Measurements from ENCODE around the gene BANF1. TPM values are rescaled to one million over a fixed set of nuclear protein-coding genes. Genes with fewer than 3 reads are reported as not detected.

Gene BANF1
- total RNA-seq, result 272 and 281 TPM in 2 replicates

GRCh38 chr11:66001942-66002647 lies at the start of gene BANF1, which contains the start of gene EIF1AD:
BANF1 (plus strand) TSS chr11:66002503; CDS start chr11:66003251, 748 bp downstream.
EIF1AD (minus strand) TSS chr11:66002157; CDS start chr11:66000389, 1,768 bp downstream.
- Mint-ChIP-seq H3K27me3 (ENCODE audit: low read depth) (no peaks in the 10 kb centered on the region), H3K4me1 (ENCODE audit: low read depth) (peaks cover 20% of the 10 kb centered on the region), H3K4me3 (ENCODE audit: low read depth) (peak within 1 kb of the TSS; percentile 98), H3K9me3 (no peaks in the 10 kb centered on the region), H3K36me3 (ENCODE audit: low read depth) (peaks cover 82% of the 10 kb centered on the region), H3K27ac (peak within 1 kb of the TSS; percentile 99)
- intact Hi-C loops (cut with micrococcal nuclease), result loop anchor here (1.0 to 5.0 kb wide), 5 partner anchors 13 to 290 kb away; partner anchors contain the start of genes KAT5, SART1 and SF3B2
- DNase-seq (ENCODE audit: low spot score), result peak; percentile 96

- DNase-seq (ENCODE audit: low spot score), result no peak
- H3K36me3 Mint-ChIP-seq (ENCODE audit: low read depth), result no peaks in the 10 kb centered on the region
- H3K4me3 Mint-ChIP-seq (ENCODE audit: low read depth), result no peak overlapping the region
- no peak overlapping the region for H3K27ac Mint-ChIP-seq
- H3K27me3 Mint-ChIP-seq (ENCODE audit: low read depth), result peaks cover 3% of the 10 kb centered on the region
- no peaks in the 10 kb centered on the region for H3K9me3 Mint-ChIP-seq
- intact Hi-C loops (cut with micrococcal nuclease), result no loop called here
- H3K4me1 Mint-ChIP-seq (ENCODE audit: low read depth), result peaks cover 13% of the 10 kb centered on the region
Observed at GRCh38 chr11:65953471-65953870, 48.8 kb upstream of the BANF1 start.

GRCh38 chr11:65954771-65955170 lies 47.5 kb upstream of the BANF1 start:
- intact Hi-C loops (cut with micrococcal nuclease), result no loop called here
- DNase-seq (ENCODE audit: low spot score), result no peak
- Mint-ChIP-seq H3K27ac (no peak overlapping the region), H3K4me3 (ENCODE audit: low read depth) (no peak overlapping the region), H3K9me3 (no peaks in the 10 kb centered on the region), H3K4me1 (ENCODE audit: low read depth) (peaks cover 13% of the 10 kb centered on the region), H3K27me3 (ENCODE audit: low read depth) (peaks cover 3% of the 10 kb centered on the region), H3K36me3 (ENCODE audit: low read depth) (no peaks in the 10 kb centered on the region)

- Mint-ChIP-seq H3K4me1 (ENCODE audit: low read depth) (peaks cover 29% of the 10 kb centered on the region), H3K36me3 (ENCODE audit: low read depth) (peaks cover 15% of the 10 kb centered on the region), H3K4me3 (ENCODE audit: low read depth) (no peak overlapping the region), H3K27ac (no peak overlapping the region), H3K9me3 (no peaks in the 10 kb centered on the region), H3K27me3 (ENCODE audit: low read depth) (no peaks in the 10 kb centered on the region)
- no peak for DNase-seq (ENCODE audit: low spot score)
- intact Hi-C loops (cut with micrococcal nuclease), result no loop called here
Observed at GRCh38 chr11:65958291-65958690, 44.0 kb upstream of the BANF1 start.

- no peak overlapping the region for H3K27ac Mint-ChIP-seq
- peaks cover 19% of the 10 kb centered on the region for H3K36me3 Mint-ChIP-seq (ENCODE audit: low read depth)
- DNase-seq (ENCODE audit: low spot score), result no peak
- no peak overlapping the region for H3K4me3 Mint-ChIP-seq (ENCODE audit: low read depth)
- no peaks in the 10 kb centered on the region for H3K9me3 Mint-ChIP-seq
- H3K4me1 Mint-ChIP-seq (ENCODE audit: low read depth), result peaks cover 31% of the 10 kb centered on the region
- no peaks in the 10 kb centered on the region for H3K27me3 Mint-ChIP-seq (ENCODE audit: low read depth)
- intact Hi-C loops (cut with micrococcal nuclease), result no loop called here
Observed at GRCh38 chr11:65958774-65959420, 43.4 kb upstream of the BANF1 start.

GRCh38 chr11:65960824-65961266 lies 41.5 kb upstream of the BANF1 start:
- H3K9me3 Mint-ChIP-seq, result no peaks in the 10 kb centered on the region
- H3K4me1 Mint-ChIP-seq (ENCODE audit: low read depth), result peaks cover 36% of the 10 kb centered on the region
- peaks cover 35% of the 10 kb centered on the region for H3K36me3 Mint-ChIP-seq (ENCODE audit: low read depth)

GRCh38 chr11:65961267-65962140 lies 40.8 kb upstream of the BANF1 start, which contains the start of gene SART1:
SART1 (plus strand) TSS chr11:65961734; CDS start chr11:65961781, 47 bp downstream.
- Mint-ChIP-seq H3K4me3 (ENCODE audit: low read depth) (peak within 1 kb of the TSS; percentile 96), H3K36me3 (ENCODE audit: low read depth) (peaks cover 42% of the 10 kb centered on the region), H3K4me1 (ENCODE audit: low read depth) (peaks cover 35% of the 10 kb centered on the region), H3K27me3 (ENCODE audit: low read depth) (no peaks in the 10 kb centered on the region), H3K27ac (peak within 1 kb of the TSS; percentile 97), H3K9me3 (no peaks in the 10 kb centered on the region)
- peak; percentile 94 for DNase-seq (ENCODE audit: low spot score)
- intact Hi-C loops (cut with micrococcal nuclease), result loop anchor here (1.0 to 2.0 kb wide), 4 partner anchors 33 to 73 kb away; partner anchors contain the start of genes BANF1, C11orf68, DRAP1 and EIF1AD

More at GRCh38 chr11:65960824-65961266, 41.5 kb upstream of the BANF1 start:
- no peak for DNase-seq (ENCODE audit: low spot score)
- H3K27ac Mint-ChIP-seq, result peak overlapping the region; percentile 97
- no peaks in the 10 kb centered on the region for H3K27me3 Mint-ChIP-seq (ENCODE audit: low read depth)
- intact Hi-C loops (cut with micrococcal nuclease), result loop anchor here (1.0 to 2.0 kb wide), 4 partner anchors 32 to 72 kb away; partner anchors contain the start of genes BANF1, C11orf68, DRAP1 and EIF1AD
- peak overlapping the region; percentile 96 for H3K4me3 Mint-ChIP-seq (ENCODE audit: low read depth)

GRCh38 chr11:65962141-65962564 lies 40.1 kb upstream of the BANF1 start:
- intact Hi-C loops (cut with micrococcal nuclease), result no loop called here
- peaks cover 29% of the 10 kb centered on the region for H3K4me1 Mint-ChIP-seq (ENCODE audit: low read depth)

GRCh38 chr11:65964906-65965305 lies 37.4 kb upstream of the BANF1 start:
- Mint-ChIP-seq H3K4me1 (ENCODE audit: low read depth) (peaks cover 24% of the 10 kb centered on the region), H3K27ac (no peak overlapping the region), H3K4me3 (ENCODE audit: low read depth) (no peak overlapping the region), H3K36me3 (ENCODE audit: low read depth) (peaks cover 71% of the 10 kb centered on the region), H3K27me3 (ENCODE audit: low read depth) (no peaks in the 10 kb centered on the region), H3K9me3 (no peaks in the 10 kb centered on the region)
- intact Hi-C loops (cut with micrococcal nuclease), result no loop called here
- DNase-seq (ENCODE audit: low spot score), result no peak

More at GRCh38 chr11:65962141-65962564, 40.1 kb upstream of the BANF1 start:
- H3K9me3 Mint-ChIP-seq, result no peaks in the 10 kb centered on the region
- H3K27ac Mint-ChIP-seq, result peak overlapping the region; percentile 59
- peak overlapping the region; percentile 96 for H3K4me3 Mint-ChIP-seq (ENCODE audit: low read depth)
- no peak for DNase-seq (ENCODE audit: low spot score)
- peaks cover 49% of the 10 kb centered on the region for H3K36me3 Mint-ChIP-seq (ENCODE audit: low read depth)
- H3K27me3 Mint-ChIP-seq (ENCODE audit: low read depth), result no peaks in the 10 kb centered on the region

GRCh38 chr11:65965986-65966762 lies 36.1 kb upstream of the BANF1 start:
- H3K27ac Mint-ChIP-seq, result no peak overlapping the region
- no peak for DNase-seq (ENCODE audit: low spot score)

GRCh38 chr11:65967329-65967934 lies 34.9 kb upstream of the BANF1 start:
- H3K36me3 Mint-ChIP-seq (ENCODE audit: low read depth), result peaks cover 80% of the 10 kb centered on the region
- H3K27me3 Mint-ChIP-seq (ENCODE audit: low read depth), result no peaks in the 10 kb centered on the region
- peaks cover 16% of the 10 kb centered on the region for H3K4me1 Mint-ChIP-seq (ENCODE audit: low read depth)
- H3K9me3 Mint-ChIP-seq, result no peaks in the 10 kb centered on the region
- intact Hi-C loops (cut with micrococcal nuclease), result no loop called here
- H3K4me3 Mint-ChIP-seq (ENCODE audit: low read depth), result no peak overlapping the region
- H3K27ac Mint-ChIP-seq, result no peak overlapping the region
- no peak for DNase-seq (ENCODE audit: low spot score)

More at GRCh38 chr11:65965986-65966762, 36.1 kb upstream of the BANF1 start:
- intact Hi-C loops (cut with micrococcal nuclease), result no loop called here
- Mint-ChIP-seq H3K4me1 (ENCODE audit: low read depth) (peaks cover 20% of the 10 kb centered on the region), H3K9me3 (no peaks in the 10 kb centered on the region), H3K36me3 (ENCODE audit: low read depth) (peaks cover 78% of the 10 kb centered on the region), H3K4me3 (ENCODE audit: low read depth) (no peak overlapping the region), H3K27me3 (ENCODE audit: low read depth) (no peaks in the 10 kb centered on the region)

All from activated T-helper 2 cell treated with anti-CD3 and anti-CD28 coated beads, Interferon-gamma antibody, Interleukin-2, Interleukin-4, amounts not matched to agents 10 μg/mL and 5 μg/mL and 100 μg/mL, durations not matched to agents 14 hours and 24 hours and 36 hours (primary cell).